Large intestine (tissue), 3 donors: ENCODE results near the gene YBX1. TPM values are rescaled to one million over a fixed set of nuclear protein-coding genes. Genes with fewer than 3 reads are reported as not detected.
"Not testable (repeated sequence)": the region's sequence is repeated elsewhere in the genome, so short reads cannot be mapped to it uniquely, and the experiment has no call there.

Source experiments
- DNase-seq, 2 donors: peaks; one replicate each; pipeline versions ENCODE4 v3.0.0 to v3.0.0-alpha.2; 2013
- H3K27ac ChIP-seq: one replicate; pipeline ENCODE4 v1.5.1; 2013; ENCODE audit warnings: low read length
- H3K27me3 ChIP-seq: 2 replicates; pipeline ENCODE4 v1.6.1; 2013; ENCODE audit warnings: low read length; ENCODE audit not compliant: control insufficient read depth, insufficient read depth
- H3K36me3 ChIP-seq: 2 replicates; pipeline ENCODE4 v1.6.1; 2013; ENCODE audit warnings: low read length; ENCODE audit not compliant: control insufficient read depth, insufficient read depth
- H3K4me1 ChIP-seq: one replicate; pipeline ENCODE4 v1.6.1; 2013; ENCODE audit warnings: low read length; ENCODE audit not compliant: control insufficient read depth, insufficient read depth
- H3K4me3 ChIP-seq: one replicate; pipeline ENCODE4 v1.5.1; 2013; ENCODE audit warnings: low read length
- H3K9me3 ChIP-seq: one replicate; pipeline ENCODE4 v1.6.1; 2013; ENCODE audit warnings: mild to moderate bottlenecking, low read depth, low read length, moderate library complexity; ENCODE audit not compliant: control insufficient read depth
- WGBS: methylation state at CpG from one replicate; pipeline ENCODE4 v1.1.5; 2013; ENCODE audit warnings: low lambda C conversion rate; ENCODE audit not compliant: insufficient coverage; 5-methylcytosine and 5-hydroxymethylcytosine counted together
- polyA plus RNA-seq: library from polyadenylated mRNA; unstranded; fragments of 120-200 nt; gene quantifications from one replicate; pipeline ENCODE4 v1.2.1, GENCODE V29; 2013

Gene YBX1
- polyA plus RNA-seq, 1 donor: 563 TPM

DNA sequence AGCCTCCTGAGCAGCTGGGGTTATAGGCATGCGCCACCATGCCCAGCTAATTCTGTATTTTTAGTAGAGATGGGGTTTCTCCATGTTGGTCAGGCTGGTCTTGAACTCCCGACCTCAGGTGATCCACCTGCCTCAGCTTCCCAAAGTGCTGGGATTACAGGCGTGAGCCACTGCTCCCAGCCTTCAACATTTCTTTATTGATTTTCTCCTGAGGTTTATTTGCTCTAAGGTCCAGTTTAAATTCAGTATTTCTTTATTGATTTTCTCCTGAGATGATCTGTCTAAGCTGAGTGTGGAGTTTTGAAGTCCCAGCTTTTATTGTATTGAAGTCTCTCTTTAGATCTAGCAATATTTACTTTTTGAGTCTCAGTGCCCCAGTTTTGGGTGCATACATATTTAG, 30.6 kb downstream of the YBX1 start:
- H3K27ac ChIP-seq, H3K27me3 ChIP-seq, H3K4me3 ChIP-seq, H3K4me1 ChIP-seq, DNase-seq: not testable (repeated sequence)
- H3K36me3 ChIP-seq: peaks cover 36% of the 10 kb centered on the region
- no CpG with 5 or more reads among the region's 3 CpGs for WGBS
- H3K9me3 ChIP-seq: peaks cover 16% of the 10 kb centered on the region

DNA sequence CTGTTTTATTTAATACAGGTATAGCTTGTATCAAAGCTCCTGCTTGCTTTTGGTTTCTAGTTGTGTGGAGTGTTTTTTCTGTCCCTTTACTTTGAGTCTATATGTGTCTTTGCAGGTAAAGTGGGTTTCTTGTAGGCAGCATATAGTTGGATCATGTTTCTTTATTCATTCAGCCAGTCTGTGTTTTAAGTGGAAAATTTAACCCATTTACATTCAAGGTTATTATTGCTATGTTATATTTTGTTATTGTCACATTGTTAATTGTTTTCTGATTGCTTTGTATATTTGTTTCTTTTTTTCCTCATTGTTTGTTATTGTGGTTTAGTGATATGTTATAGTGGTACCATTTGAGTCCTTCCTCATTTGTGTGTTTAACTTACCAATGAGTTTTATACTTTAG, 31.1 kb downstream of the YBX1 start:
- no peak for DNase-seq
- H3K4me1 ChIP-seq: no peaks in the 10 kb centered on the region
- peaks cover 16% of the 10 kb centered on the region for H3K9me3 ChIP-seq
- H3K36me3 ChIP-seq: peaks cover 37% of the 10 kb centered on the region
- H3K4me3 ChIP-seq: no peak overlapping the region
- no peak overlapping the region for H3K27ac ChIP-seq
- no peaks in the 10 kb centered on the region for H3K27me3 ChIP-seq

DNA sequence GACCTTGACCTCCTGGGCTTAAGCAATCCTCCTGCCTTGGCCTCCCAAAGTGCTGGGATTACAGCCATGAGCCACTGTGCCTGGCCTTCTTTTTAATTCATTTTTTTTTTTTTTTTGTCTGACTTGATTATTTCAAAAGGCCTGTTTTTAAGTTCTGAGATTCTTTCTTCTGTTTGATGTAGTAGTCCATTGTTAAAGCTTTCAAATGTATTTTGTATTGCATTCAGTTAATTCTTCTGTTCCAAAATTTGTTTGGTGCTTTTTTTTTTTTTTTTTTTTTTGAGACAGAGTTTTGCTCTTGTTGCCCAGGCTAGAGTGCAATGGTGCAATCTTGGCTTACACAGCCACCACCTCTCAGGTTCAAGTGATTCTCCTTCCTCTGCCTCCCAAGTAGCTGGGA, 32.2 kb downstream of the YBX1 start:
- not testable (repeated sequence) for H3K4me3 ChIP-seq, DNase-seq, H3K4me1 ChIP-seq, H3K27ac ChIP-seq, H3K27me3 ChIP-seq
- Histone ChIP-seq H3K9me3 (peaks cover 16% of the 10 kb centered on the region), H3K36me3 (peaks cover 37% of the 10 kb centered on the region)

DNA sequence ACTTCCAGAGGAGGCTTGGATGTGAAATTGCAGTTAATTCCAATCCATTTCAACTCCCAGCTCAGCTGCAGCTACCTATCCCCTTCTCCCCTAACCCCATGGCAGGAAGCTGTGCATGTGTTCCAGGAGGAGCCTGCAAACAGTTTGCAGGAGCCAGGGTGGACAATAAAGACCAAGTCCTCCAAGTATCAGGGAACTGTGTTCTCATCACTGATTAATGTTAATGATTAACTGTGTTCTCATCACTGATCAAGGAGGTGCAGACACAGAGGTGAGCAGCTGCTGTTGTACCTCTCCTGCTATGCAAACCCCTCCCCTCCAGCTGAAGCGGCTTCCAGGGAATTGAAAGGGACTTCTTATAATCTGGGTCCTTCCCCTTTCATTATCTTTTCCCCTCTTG, 38.6 kb downstream of the YBX1 start:
- Histone ChIP-seq H3K4me1 (peaks cover 3% of the 10 kb centered on the region), H3K27me3 (no peaks in the 10 kb centered on the region), H3K27ac (peak overlapping the region; percentile 17), H3K9me3 (no peaks in the 10 kb centered on the region), H3K4me3 (no peak overlapping the region), H3K36me3 (peaks cover 12% of the 10 kb centered on the region)
- WGBS: no CpG with 5 or more reads among the region's 1 CpG
- peak; percentile 60 to 87 for DNase-seq

GRCh38 chr1:42721926-42722325, 39.7 kb downstream of the YBX1 start:
- H3K36me3 ChIP-seq: peaks cover 9% of the 10 kb centered on the region

GRCh38 chr1:42722403-42722802, 40.2 kb downstream of the YBX1 start:
- H3K9me3 ChIP-seq, H3K4me3 ChIP-seq, H3K4me1 ChIP-seq, H3K27ac ChIP-seq, H3K36me3 ChIP-seq, DNase-seq, H3K27me3 ChIP-seq: not testable (repeated sequence)
- WGBS: no CpG with 5 or more reads among the region's 2 CpGs

More at GRCh38 chr1:42721926-42722325, 39.7 kb downstream of the YBX1 start:
- 96% methylated on average over 3 of the region's 3 CpGs for WGBS
- DNase-seq: no peak
- Histone ChIP-seq H3K27ac (no peak overlapping the region), H3K4me1 (peaks cover 3% of the 10 kb centered on the region), H3K27me3 (no peaks in the 10 kb centered on the region), H3K4me3 (no peak overlapping the region), H3K9me3 (no peaks in the 10 kb centered on the region)

- no peaks in the 10 kb centered on the region for H3K9me3 ChIP-seq
- no peak overlapping the region for H3K27ac ChIP-seq
- H3K4me3 ChIP-seq: no peak overlapping the region
- peaks cover 2% of the 10 kb centered on the region for H3K36me3 ChIP-seq
- peaks cover 3% of the 10 kb centered on the region for H3K4me1 ChIP-seq
- WGBS: 90% methylated on average over 2 of the region's 6 CpGs
- H3K27me3 ChIP-seq: no peaks in the 10 kb centered on the region
- DNase-seq: no peak
Measured at GRCh38 chr1:42723511-42723910, 41.3 kb downstream of the YBX1 start.

GRCh38 chr1:42725820-42726219, 43.6 kb downstream of the YBX1 start:
- H3K4me1 ChIP-seq, H3K27me3 ChIP-seq, H3K27ac ChIP-seq, H3K9me3 ChIP-seq, H3K36me3 ChIP-seq, DNase-seq, H3K4me3 ChIP-seq: not testable (repeated sequence)
- no CpG with 5 or more reads among the region's 4 CpGs for WGBS

DNA sequence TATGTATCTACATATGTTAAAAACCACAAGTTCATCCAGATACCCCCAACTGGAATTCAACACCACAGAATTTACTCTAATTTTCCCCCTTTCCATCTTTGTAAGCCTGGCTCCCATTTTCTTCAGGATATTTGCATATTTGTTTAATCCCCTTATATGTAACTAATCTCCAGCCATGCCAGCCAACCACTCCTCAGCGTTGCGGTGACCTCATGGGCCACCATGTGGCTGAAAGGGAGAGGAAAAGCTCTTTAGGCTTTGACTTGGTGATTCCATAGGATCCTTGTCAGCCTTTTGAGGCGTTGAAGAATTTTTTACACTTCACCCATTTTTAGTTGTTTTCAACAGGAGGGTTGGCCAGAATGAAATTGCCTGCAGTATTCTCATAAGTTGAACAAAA, 47.8 kb downstream of the YBX1 start:
- Histone ChIP-seq H3K27ac (no peak overlapping the region), H3K27me3 (no peaks in the 10 kb centered on the region), H3K4me3 (no peak overlapping the region), H3K36me3 (no peaks in the 10 kb centered on the region), H3K4me1 (peaks cover 28% of the 10 kb centered on the region), H3K9me3 (no peaks in the 10 kb centered on the region)
- no CpG with 5 or more reads among the region's 3 CpGs for WGBS
- DNase-seq: no peak

DNA sequence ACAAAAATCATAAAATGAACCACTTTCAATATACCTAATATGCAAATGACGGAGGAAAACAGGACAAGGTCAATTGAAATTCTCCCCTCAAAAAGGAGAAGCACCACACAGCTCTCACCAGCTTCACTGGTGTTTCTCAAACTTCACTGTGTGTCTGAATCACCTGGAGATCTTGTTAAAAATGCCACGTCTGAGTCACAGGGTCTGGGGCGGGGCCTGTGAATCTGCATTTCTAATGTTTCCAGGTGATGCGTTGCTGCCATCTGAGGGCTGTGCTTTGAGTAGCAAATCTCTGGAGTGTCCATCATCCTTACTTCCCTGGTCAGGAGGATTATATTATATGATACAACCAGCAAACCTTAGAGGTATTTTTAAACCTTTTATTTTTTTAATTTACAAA, 48.8 kb downstream of the YBX1 start:
- no peak for DNase-seq
- Histone ChIP-seq H3K4me1 (peaks cover 28% of the 10 kb centered on the region), H3K36me3 (no peaks in the 10 kb centered on the region), H3K27ac (no peak overlapping the region), H3K4me3 (no peak overlapping the region), H3K27me3 (no peaks in the 10 kb centered on the region), H3K9me3 (no peaks in the 10 kb centered on the region)
- WGBS: no CpG with 5 or more reads among the region's 4 CpGs

DNA sequence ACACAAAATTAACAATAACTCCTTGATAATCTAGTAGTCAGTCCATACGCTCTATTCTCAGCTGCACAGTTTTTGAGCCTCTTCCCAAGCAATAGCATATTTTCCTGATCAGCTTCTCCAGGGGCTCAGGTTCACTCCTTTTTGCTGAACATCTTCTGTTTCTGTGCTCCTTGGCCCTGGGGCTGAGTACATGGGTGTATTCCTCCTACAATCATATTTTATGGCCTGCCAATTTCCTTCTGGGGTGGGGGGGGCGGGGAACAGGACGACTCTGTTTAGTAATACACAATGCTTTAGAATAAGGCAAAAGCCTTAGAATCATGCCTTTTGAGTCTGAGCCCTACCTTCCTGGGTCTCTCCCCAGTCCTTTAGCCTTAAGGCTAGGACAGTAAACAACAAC, 49.4 kb downstream of the YBX1 start:
- Histone ChIP-seq H3K27ac (peak overlapping the region; percentile 0), H3K27me3 (no peaks in the 10 kb centered on the region), H3K36me3 (no peaks in the 10 kb centered on the region), H3K4me1 (peaks cover 28% of the 10 kb centered on the region), H3K4me3 (no peak overlapping the region), H3K9me3 (no peaks in the 10 kb centered on the region)
- peak; percentile 31 to 72 for DNase-seq
- WGBS: no CpG with 5 or more reads among the region's 3 CpGs
